Cardiac muscle cell (in vitro differentiated cells and primary cell): ENCODE data around the gene IAPP. TPM values are rescaled to one million over a fixed set of nuclear protein-coding genes. Genes with fewer than 3 reads are reported as not detected.
"Not testable (repeated sequence)": the region's sequence is repeated elsewhere in the genome, so short reads cannot be mapped to it uniquely, and the experiment has no call there.

ENCODE experiments used
- DNase-seq, 2 donors: peaks; one replicate each; pipeline versions ENCODE4 v3.0.0 to v3.0.0-alpha.2; 2010 to 2017; ENCODE audit warnings: low read depth in 1 of 2, low spot score in 1 of 2
- H3K27ac ChIP-seq: fragments of 200-600 bp; sonication (generic); 2 replicates; pipeline ENCODE4 v1.5.1; 2016
- H3K27me3 ChIP-seq: fragments of 200-600 bp; sonication (generic); 2 replicates; pipeline ENCODE4 v1.6.0; 2016; ENCODE audit warnings: control low read depth
- H3K36me3 ChIP-seq: fragments of 200-600 bp; sonication (generic); 2 replicates; pipeline ENCODE4 v1.5.1; 2016; ENCODE audit warnings: control low read depth
- H3K4me1 ChIP-seq: fragments of 200-600 bp; sonication (generic); 2 replicates; pipeline ENCODE4 v1.8.1; 2017; ENCODE audit warnings: low read depth, mild to moderate bottlenecking, mixed run types
- H3K4me3 ChIP-seq: fragments of 200-600 bp; sonication (generic); 2 replicates; pipeline ENCODE4 v1.5.1; 2016; ENCODE audit warnings: mild to moderate bottlenecking
- H3K9me3 ChIP-seq: fragments of 200-600 bp; sonication (generic); 2 replicates; pipeline ENCODE4 v1.5.1; 2017; ENCODE audit warnings: low read depth, mild to moderate bottlenecking, control low read depth
- polyA plus RNA-seq: library from polyadenylated mRNA; unstranded; fragments of >200 nt; fragmentation: Nextera tagmentation; extraction: Ambion mirVana; gene quantifications from 2 replicates; pipeline ENCODE4 v1.2.1, GENCODE V29; 2016
- total RNA-seq: library from RNA; depleted of rRNA; stranded (reverse); fragments of >200 nt; gene quantifications from 2 replicates; pipeline ENCODE4 v1.2.3, GENCODE V29; 2016
- TF ChIP-seq, protein P1 (sequence below): IDR thresholded peaks from 2 replicates; pipeline ENCODE4 v1.5.1; 2012; ENCODE audit warnings: low read depth, mild to moderate bottlenecking, low read length

Gene IAPP
- total and polyA plus RNA-seq, 2 experiments from 2014 or later: 0.09 TPM; not detected in 1

DNA sequence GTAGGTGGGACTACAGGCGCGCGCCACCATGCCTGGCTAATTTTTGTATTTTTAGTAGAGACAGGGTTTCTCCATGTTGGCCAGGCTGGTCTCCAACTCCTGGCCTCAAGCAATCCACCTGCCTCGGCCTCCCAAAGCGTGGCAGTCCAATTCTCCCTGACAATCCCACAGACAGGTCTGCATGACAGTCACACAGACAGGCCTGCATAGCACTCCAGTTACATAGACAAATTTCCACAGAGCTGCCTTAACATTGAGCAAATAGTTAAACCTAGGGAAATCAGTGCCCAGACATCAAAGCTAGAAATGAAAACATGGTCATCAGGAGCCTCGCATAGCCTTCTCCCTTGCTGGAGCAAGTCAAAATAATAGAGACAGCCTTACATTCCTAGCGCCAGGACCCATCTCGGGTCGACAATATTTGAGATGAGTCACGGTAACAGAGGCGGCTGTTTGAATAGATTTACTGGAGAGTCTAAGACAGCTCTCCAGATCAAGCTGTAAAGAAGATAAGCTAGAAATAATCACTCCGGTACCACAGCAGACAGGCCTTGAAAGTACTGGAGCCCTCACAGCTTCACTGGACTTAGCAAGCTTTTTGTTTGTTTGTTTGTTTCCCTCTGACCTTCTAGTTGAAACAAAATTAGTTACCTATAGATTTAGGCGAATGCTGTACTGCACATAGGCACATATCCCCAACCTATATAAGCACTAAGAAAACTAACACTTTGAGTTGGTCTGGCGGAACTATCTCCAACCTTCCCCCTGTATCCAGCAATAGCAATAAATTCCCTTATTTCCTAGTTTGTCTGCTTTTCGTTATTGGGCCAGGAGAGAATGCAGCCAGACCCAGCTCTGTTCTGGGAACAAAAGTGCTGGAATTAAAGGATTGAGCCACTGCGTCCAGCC is 40.9 kb downstream of the IAPP start:
- H3K27me3 ChIP-seq: no peaks in the 10 kb centered on the region
- no peaks in the 10 kb centered on the region for H3K4me1 ChIP-seq

DNA sequence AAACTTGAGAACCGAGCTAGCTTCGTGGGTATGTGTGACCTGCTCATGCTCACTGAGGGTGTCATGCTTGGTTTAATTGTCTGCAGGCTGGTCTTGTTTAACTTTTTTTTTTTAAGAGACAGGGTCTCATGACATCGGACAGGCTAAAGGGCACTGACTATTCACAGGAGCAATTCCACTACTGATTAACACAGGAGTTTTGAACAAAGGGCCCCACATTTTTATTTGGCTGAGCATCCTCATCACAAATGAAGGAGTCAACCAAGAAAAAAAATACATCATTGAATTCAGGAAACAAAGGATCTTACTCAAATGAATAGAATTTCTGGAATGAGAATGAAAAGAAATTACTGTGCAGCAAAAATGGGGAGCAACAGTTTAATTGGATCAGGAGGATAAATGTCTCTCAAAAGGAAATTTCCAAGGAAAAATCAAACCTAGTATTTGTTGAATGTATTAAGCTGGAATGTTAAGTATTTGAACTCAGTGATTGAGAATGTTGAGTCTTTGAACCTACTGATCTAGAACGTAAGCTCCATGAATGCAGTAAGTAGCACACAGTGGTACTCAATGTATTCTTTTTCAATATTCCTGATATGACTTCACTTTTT is 43.9 kb downstream of the IAPP start:
- DNase-seq: no peak
- Histone ChIP-seq H3K9me3 (no peaks in the 10 kb centered on the region), H3K36me3 (no peaks in the 10 kb centered on the region), H3K4me1 (no peaks in the 10 kb centered on the region), H3K27me3 (no peaks in the 10 kb centered on the region), H3K27ac (no peak overlapping the region), H3K4me3 (no peak overlapping the region)
- TF ChIP-seq, protein P1, sequence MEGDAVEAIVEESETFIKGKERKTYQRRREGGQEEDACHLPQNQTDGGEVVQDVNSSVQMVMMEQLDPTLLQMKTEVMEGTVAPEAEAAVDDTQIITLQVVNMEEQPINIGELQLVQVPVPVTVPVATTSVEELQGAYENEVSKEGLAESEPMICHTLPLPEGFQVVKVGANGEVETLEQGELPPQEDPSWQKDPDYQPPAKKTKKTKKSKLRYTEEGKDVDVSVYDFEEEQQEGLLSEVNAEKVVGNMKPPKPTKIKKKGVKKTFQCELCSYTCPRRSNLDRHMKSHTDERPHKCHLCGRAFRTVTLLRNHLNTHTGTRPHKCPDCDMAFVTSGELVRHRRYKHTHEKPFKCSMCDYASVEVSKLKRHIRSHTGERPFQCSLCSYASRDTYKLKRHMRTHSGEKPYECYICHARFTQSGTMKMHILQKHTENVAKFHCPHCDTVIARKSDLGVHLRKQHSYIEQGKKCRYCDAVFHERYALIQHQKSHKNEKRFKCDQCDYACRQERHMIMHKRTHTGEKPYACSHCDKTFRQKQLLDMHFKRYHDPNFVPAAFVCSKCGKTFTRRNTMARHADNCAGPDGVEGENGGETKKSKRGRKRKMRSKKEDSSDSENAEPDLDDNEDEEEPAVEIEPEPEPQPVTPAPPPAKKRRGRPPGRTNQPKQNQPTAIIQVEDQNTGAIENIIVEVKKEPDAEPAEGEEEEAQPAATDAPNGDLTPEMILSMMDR: no peak

More for the DNA sequence above, 40.9 kb downstream of the IAPP start:
- Histone ChIP-seq H3K4me3 (no peak overlapping the region), H3K9me3 (no peaks in the 10 kb centered on the region), H3K27ac (no peak overlapping the region), H3K36me3 (no peaks in the 10 kb centered on the region)
- TF ChIP-seq, protein P1: no peak
- no peak for DNase-seq

DNA sequence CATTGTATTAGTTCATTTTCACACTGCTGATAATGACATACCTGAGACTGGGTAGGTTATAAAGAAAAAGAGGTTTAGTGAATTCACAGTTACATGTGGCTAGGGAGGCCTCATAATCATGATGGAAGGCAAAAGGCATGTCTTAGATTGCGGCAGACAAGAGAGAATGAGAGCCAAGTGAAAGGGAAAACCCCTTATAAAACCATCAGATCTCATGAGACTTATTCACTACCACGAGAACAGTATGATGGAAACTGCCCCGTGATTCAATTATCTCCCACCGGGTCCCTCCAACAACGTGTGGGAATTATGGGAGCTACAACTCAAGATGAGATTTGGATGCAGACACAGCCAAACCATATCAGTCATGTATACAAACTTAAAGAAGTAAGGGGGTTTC is 45.7 kb downstream of the IAPP start:
- H3K4me1 ChIP-seq, H3K36me3 ChIP-seq, H3K9me3 ChIP-seq, H3K27me3 ChIP-seq, DNase-seq, H3K27ac ChIP-seq, H3K4me3 ChIP-seq: not testable (repeated sequence)

DNA sequence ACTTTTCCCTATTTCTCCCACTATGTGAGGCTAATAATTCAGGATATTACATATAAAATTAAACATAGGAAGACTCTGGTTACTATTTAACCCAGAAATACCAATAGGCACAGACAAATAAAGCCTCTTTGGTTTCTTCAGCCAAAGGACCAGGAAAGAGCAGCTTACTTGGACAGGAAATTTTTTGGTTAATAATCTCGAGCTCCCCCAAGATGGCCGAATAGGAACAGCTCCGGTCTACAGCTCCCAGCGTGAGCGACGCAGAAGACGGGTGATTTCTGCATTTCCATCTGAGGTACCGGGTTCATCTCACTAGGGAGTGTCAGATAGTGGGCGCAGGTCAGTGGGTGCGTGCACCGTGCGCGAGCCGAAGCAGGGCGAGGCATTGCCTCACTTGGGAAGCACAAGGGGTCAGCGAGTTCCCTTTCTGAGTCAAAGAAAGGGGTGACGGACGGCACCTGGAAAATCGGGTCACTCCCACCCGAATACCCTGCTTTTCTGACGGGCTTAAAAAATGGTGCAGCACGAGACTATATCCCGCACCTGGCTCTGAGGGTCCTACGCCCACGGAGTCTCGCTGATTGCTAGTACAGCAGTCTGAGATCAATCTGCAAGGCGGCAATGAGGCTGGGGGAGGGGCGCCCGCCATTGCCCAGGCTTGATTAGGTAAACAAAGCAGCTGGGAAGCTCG is 46.5 kb downstream of the IAPP start:
- not testable (repeated sequence) for H3K9me3 ChIP-seq, DNase-seq, H3K4me1 ChIP-seq, H3K27ac ChIP-seq, H3K4me3 ChIP-seq, H3K36me3 ChIP-seq, H3K27me3 ChIP-seq

DNA sequence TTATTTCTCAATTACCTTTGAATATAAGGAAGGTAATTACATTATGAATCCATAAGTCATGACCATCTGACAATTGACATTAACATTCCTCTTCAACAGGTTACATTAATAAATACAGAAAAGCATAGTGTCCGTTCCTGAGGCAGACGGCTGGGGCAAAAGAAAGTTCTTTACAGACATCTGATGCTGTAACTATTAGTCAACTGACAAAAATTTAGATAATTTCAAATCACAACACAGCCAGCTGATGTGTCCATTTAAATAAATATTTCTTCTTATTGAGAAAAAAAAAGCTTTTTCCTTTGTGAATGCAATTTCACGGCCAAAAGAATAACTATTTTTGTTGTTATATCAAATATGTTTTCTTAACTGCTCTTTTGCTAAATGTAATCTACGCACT is 55.5 kb downstream of the IAPP start:
- DNase-seq: no peak
- Histone ChIP-seq H3K4me1 (no peaks in the 10 kb centered on the region), H3K36me3 (no peaks in the 10 kb centered on the region), H3K27me3 (no peaks in the 10 kb centered on the region), H3K9me3 (no peaks in the 10 kb centered on the region), H3K27ac (no peak overlapping the region), H3K4me3 (no peak overlapping the region)
- TF ChIP-seq, protein P1: no peak

Other genes with a start within 250 kb of the IAPP start
- not detected in 2 replicates for gene SLCO1B1, start 241.7 kb upstream of the IAPP start, total RNA-seq
- gene SLCO1B1, start 241.7 kb upstream of the IAPP start, polyA plus RNA-seq: not detected in 2 replicates
- gene SLCO1A2, start 38.0 kb upstream of the IAPP start, total RNA-seq: 0.39 and 1.8 TPM in 2 replicates
- 1.9 and 2.9 TPM in 2 replicates for gene SLCO1A2, start 38.0 kb upstream of the IAPP start, polyA plus RNA-seq
- 2.2 and 4.3 TPM in 2 replicates for gene PYROXD1, start 64.8 kb downstream of the IAPP start, total RNA-seq
- 3.6 and 4.4 TPM in 2 replicates for gene PYROXD1, start 64.8 kb downstream of the IAPP start, polyA plus RNA-seq
- gene RECQL, start 128.7 kb downstream of the IAPP start, total RNA-seq: 13.6 and 17.0 TPM in 2 replicates
- gene RECQL, start 128.7 kb downstream of the IAPP start, polyA plus RNA-seq: 11.8 and 14.7 TPM in 2 replicates
- 7.9 and 9.0 TPM in 2 replicates for gene GOLT1B, start 128.9 kb downstream of the IAPP start, total RNA-seq
- 13.1 and 18.9 TPM in 2 replicates for gene GOLT1B, start 128.9 kb downstream of the IAPP start, polyA plus RNA-seq
- 1.5 and 3.0 TPM in 2 replicates for gene SPX, start 153.4 kb downstream of the IAPP start, total RNA-seq
- 1.1 and 2.4 TPM in 2 replicates for gene SPX, start 153.4 kb downstream of the IAPP start, polyA plus RNA-seq
- gene GYS2, start 231.9 kb downstream of the IAPP start, total RNA-seq: not detected in 2 replicates
- gene GYS2, start 231.9 kb downstream of the IAPP start, polyA plus RNA-seq: not detected in 2 replicates